H1 (cell line): ENCODE measurements around the gene GNAQ. TPM values are rescaled to one million over a fixed set of nuclear protein-coding genes. Genes with fewer than 3 reads are reported as not detected.

Experiments
- PHF8 ChIP-seq: fragments of 200-600 bp; sonication (generic); conservative IDR thresholded peaks from 2 replicates; pipeline ENCODE4 v1.7.1; 2012; ENCODE audit warnings: low read depth, mild to moderate bottlenecking, inconsistent platforms, low read length, moderate library complexity
- polyA plus RNA-seq, 7 experiments: library from polyadenylated mRNA; depleted of rRNA in 3 of 7; stranded (reverse) in 5 of 7; unstranded in 2 of 7; fragments of >200 nt in 5 of 7; fragments of 200-250 nt in 2 of 7; gene quantifications; 1 replicate in 5 of 7; 2 replicates in 1 of 7; 4 replicates in 1 of 7; pipeline versions ENCODE4 v1.2.1 to v1.2.3, GENCODE V29; 2011 to 2013; ENCODE audit warnings: missing spikeins in 2 of 7, mixed read lengths in 2 of 7
- total RNA-seq: library from RNA; stranded (reverse); fragmentation: NEBNext Ultra II Directional; extraction: Animal tissue kit (Norgen Biotek cat#: 25700); gene quantifications from 2 replicates; pipeline ENCODE4 v1.2.1, GENCODE V29; 2021

Gene GNAQ
- total and polyA plus RNA-seq, 2 of the 8 experiments (the other 6 are each of a cell fraction or from before 2014, with no cell fraction given), result 22.8 to 63.8 TPM

GRCh38 chr9:77714077-77714549 lies 317.5 kb downstream of the GNAQ start (continued):
- TF ChIP-seq PHF8, result no peak
